GM04504 (cell line): ENCODE results near the gene TIPARP.
"Not testable (repeated sequence)": the region's sequence is repeated elsewhere in the genome, so short reads cannot be mapped to it uniquely, and the experiment has no call there.

Experiments used
- DNase-seq: peaks from one replicate; pipeline ENCODE4 v3.0.0-alpha.2; 2012; ENCODE audit warnings: low read depth

Gene TIPARP

DNA sequence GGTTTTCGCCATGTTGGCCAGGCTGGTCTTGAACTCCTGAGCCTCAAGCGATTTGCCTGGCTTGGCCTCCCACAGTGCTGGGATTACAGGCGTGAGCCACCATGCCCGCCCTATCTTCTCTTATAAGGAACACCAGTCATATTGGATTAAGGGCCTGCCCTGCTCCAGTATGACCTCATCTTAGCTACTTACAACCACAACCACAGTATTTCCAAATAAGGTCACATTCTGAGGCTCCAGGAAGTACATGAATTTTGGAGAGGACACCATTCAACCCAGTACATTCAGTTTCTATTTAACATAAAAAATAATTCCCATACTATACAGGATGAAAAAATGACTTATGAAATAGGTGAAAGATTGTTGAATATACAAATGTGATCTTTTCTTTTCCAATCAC, 37.6 kb downstream of the TIPARP start:
- DNase-seq, result not testable (repeated sequence)

DNA sequence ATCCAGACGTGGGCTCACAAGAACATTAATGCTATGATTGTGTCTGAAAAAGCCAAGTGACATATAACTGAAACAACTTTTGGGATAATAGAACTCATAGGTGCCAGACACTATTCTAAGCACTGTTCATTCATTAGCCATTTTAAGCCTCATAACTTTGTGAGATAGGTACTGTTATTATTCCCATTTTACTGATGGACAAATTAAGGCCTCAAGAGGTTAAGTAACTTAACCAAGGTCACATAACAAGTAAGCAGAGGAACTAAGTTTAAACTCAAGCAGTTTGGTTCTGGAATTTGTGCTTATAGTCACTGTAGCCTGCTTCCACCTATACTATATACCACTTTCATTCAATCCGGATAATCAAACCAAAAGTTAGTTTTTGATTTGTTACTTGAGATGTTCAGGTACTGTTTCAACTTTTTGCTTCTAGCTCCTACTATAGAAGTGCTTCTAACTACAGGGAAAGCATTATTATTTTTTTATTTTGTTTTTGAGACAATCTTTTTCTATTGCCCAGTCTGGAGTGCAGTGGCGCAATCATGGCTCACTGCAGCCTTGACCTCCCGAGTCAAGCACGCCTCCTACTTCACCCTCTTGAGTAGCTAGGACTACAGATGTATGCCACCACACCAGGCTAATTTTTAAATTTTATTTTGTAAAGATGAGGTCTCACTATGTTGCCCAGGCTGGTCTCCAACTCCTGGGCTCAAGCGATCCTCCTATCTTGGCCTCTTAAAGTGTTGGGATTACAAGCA, 41.9 kb downstream of the TIPARP start:
- DNase-seq, result no peak

DNA sequence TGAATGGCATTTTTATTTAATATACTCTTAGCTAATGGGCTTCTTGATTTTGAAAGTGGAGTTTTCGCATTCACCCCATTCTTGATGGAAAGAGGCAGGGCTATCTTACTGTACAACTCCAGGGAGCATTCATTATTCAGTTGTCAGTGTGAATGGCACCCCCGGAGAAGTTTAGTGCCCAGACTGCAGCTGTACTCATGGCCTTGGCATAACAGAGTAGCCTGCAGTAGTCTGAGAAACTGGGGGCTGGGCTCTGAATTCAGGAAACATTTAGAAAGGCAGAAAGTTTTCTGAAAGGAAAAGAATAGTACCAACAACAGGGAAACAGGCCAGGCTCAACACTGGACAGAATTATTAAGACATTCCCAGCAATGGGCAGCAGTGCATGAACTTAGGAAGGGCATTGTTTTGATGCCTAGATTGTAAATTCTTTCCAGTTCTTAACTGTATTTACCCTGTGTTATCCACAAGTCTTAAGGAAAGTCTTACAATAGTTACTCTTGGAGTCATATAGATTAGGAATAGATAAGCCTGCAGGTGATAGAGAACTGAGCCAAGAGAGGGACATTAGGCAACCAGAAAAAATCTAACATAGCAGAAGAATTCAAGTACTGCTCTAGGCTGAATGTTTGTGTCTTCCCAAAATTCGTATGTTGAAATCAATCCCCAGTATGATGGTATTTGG, 44.4 kb downstream of the TIPARP start:
- no peak for DNase-seq

DNA sequence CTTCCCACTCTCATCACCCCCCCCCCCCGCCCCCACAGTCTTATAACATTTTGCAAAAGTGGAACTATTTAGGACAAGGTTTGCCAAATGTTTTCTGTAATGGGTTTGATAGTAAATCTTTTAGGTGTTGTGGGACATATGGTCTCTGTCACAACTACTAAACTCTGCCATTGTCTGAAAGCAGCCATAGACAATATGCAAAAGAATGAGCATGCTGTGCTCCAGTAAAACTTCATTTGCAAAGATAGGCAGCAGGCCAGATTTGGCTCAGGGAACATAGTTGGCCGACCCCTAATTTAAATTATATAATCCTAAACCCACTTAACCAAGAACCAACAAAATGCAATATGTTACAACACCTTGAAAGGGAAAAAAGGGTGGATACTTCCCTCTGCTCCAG, 46.4 kb downstream of the TIPARP start:
- DNase-seq, result no peak

DNA sequence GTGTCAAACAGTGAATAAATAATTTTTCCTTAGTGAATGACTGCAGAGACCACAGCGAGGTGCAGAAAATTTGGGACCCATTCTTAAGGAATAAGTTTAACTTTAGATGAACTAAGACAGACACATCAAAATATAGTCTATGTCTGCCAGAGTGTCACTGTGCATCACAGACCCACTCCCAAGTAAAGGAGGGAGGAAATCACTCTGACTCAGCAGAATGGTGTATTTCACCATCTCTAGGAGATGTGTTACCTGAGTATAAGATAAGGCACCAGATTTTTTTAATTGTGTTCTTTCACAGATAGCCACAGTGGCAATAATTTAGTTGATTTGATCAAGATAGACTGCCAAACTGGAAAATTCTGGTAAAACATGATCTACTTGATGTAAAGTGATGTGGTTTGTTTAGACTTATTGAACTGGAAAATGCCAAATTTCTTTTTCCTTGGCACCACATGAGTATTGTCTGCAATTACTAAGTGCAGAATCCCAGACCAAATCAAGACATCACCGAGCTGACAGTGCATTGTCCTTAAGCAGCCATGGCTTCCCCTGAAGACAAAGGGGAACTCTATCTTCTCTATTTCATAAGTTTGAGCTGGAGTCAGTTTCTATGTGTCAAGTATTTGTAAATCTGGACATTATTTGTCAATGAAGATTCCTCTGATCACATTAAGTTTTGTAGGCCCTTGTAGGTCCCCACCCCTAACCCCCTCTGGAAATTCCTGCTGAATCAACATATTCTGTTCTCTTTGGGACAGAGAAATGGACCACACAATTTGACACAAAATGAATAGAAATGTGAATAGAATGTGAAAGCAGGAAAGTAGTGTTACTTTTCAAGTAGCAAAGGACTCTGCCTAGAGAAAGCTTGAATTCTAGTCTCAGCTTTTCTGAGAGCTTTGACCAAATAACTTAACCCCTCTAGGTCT, 47.6 kb downstream of the TIPARP start:
- no peak for DNase-seq

DNA sequence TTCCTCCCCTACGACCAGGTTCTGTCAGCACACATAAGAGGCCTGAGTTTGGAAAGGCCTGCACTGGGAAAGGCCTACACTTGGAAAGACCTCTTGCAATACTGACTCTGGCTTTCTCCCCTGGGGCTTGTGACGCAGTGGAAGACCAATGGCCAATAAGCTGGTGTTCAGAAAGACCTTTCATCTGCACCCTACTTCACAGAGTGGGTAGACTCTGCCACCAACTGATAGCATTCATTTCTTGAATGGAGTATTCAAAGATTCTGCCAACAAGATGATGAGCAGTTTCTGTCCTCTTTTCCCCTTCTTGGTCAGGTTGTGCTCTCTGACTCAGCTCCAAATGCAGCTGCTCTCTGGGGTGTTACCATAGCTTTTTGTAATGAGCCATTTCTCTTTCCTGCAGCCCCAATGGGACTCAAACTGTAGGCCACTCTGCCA, 48.8 kb downstream of the TIPARP start:
- no peak for DNase-seq

DNA sequence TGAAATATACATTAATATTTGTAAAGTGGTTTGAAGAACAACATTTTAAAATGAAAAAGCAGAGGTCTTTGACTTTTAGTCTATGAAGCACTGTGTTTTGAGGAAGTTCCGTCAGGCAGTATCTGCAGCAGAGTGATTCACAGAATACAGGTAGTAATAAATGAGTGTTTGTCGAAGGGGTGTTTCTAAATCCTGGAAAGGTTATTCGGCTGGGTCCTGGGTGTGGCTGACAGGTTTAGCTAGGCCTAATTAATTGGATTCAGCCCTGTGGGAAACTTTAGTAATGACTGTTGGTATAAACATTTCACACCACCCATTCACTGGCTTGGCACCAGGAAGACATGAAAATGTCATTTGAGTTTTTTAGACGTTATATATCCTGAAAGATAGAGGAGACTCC, 51.3 kb downstream of the TIPARP start:
- DNase-seq, result no peak

DNA sequence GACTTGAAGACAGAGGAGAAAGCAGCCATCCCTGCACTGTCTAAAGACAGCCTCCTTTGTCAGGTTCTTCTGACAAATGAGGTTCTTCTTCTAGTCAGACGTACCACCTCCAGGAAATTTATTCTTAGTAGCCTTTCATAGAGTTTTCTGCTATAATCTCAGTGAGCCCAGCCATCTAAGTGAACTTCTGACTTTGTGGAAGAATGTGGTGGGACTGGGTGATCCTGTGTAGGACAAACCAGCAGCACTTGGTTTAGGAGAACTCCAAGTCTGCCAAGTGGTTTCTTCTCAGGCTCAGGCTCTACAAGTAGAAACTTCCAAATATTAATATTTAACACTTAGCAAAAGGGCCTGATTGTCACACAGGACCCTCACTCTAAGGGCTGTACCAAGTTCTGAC, 52.1 kb downstream of the TIPARP start:
- DNase-seq, result no peak

DNA sequence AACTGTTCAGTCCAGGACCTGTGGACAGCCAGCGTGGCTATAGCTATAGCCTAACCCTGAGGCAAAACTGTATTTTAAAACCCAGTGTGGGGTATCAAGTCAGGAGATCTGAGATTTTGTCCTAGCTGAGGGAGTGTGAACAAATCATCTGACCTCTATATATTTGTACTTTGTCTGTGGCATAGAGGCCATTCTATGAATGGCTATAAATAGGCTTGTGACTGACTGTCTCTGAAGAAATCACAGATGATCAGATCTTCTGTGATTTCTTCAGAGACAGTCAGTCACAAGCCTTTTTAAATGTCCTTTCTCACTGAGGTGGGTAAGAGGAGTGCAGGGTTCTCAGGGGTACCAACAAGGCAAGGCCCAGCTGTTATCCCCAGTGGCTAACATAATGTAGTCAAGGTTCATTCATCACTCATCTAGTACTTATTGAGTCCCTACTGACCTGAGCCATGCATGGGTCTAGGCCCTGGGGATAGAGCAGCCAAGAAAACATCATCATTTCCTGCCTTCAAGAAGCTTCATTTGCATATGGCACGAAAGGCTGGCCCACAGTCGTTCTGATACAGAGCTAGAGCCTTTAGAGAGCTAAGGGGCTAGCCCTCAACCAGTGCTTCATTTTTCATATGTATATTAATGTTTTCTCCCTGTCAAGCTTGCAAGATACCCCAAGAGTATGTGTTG, 53.3 kb downstream of the TIPARP start:
- no peak for DNase-seq

DNA sequence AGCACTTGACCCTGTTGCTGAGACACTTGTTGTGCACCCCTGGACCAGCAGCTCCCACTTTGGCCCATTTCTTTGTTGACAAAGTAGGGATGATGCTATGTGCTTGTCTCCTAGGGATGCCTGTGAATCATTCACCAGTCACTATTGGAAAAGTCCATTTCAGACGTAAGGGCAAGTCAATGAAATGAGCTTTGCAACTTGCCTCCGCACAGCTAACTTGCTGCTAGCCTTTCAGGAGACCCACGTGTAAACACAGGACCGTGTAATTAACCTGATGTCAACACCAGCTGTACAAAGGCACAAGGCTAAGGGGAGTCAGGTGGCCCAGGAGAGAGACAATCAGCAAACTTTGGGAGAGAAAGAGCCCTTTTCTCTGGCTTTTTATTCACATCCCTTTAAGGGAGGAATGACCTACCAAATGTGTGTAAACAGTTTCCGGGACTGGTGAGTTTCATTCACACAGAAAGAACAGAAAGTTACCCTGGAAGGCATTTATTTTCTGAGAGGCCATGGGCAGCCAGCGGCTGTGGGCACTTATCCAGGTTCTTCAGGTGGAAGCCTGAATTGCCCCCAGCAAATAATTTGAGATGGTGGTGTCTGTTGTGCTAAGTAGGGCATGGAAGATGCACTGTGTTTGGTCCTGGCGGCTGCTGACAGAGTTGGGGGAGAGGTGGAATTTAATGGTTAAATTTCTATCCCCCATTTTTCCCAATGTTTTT, 54.0 kb downstream of the TIPARP start:
- DNase-seq, result no peak

DNA sequence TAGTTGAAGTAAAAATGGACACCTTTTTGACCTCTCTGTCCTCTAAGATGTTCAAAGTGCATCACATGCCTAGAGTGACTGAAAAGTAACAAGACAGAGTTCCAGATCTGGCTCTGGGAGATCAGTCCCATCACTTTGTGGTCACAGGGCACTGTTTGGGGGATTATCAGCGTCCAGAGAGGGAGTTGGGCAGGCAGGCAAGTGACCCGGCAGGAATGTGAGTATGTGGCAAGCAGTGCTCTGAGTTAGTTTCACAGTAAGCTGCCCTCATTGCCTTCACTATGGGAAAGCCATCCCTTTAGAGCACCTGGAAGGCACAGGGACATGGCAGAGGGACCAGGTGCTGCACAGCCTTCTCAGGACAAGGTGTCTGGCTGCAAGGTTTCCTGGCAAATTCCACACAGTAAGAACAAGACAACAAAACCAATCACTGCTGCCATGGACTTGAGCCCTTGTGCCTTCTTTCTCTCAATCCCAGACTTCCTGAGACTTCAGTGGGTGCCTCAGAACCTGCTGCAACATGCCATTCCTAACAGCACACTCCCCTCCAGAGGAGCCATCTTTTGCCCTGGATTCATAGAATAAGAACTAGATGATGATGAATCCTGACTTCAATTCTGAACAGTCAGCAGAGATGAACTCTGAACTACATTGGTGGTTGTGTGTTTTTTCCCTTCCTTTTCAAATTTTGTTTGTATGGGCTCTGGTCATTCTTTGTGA, 55.2 kb downstream of the TIPARP start:
- DNase-seq, result no peak

DNA sequence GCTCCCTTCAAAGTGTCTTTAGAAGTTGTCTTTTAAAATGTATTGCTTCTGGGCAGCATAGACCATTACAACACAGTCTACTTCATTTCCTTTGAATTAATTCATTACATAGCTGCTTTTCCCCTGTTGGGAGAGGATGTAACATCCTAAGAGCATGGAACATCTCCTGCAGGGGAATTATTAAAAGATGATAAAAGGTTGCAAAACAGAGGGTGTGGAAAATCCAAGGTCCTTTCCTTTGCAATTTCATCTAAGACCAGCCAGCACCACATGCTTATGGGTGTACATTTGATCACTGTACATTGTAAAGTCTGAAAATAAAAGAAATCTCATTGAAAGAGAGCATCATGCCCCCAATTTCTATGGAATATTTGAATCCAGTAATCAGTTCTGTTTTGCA, 57.4 kb downstream of the TIPARP start:
- DNase-seq, result no peak

DNA sequence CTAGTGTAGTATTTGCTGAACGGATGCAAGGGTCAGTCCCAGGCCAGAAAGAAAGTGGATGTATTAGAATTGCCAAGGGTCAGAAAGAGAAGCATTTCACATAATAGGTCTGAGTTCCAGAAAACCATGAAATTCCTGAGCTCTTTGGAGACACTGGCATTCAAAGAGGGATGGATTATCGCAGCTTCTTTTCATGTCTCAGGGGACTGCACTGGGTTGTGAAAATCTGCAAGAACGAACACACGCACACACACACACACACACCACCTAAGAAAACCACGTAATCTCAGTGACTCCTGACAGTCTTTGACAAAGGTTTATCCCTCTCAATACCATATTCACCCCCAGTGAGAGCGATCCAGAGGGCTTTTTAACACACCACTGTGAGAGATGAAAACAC, 57.9 kb downstream of the TIPARP start:
- DNase-seq, result no peak

DNA sequence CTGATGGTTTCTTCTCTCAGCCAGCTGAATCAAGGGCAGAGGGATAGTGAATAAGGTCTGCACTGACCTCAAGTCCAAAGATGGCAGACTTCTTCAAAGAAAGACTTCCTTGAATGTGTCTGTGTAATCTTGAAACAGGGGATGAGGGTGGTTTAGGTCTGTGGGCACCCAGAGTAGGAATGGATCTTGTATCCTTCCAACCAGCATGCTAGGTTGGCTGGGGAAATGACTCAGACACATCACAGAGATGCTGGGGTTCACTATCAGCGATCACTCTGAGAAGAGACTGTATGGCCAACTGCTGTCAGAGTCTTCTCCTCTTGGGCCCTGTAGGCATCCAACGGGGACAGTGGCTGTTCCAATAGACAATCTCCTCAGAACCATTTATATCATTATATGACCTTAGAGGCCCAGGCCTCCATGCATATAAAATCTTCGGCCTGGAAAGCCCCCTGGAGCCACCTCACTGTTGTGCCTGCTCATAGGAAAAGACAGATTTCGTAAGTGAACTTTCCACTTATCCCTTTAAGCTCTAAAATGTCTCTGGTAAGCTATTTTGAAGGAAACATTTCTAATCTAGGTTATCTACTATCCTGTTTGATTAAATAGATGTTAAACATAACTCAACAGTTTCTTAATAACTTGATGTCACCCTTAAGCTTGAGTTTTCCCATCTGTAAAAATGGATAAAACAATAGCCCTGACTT, 58.5 kb downstream of the TIPARP start:
- DNase-seq, result no peak

DNA sequence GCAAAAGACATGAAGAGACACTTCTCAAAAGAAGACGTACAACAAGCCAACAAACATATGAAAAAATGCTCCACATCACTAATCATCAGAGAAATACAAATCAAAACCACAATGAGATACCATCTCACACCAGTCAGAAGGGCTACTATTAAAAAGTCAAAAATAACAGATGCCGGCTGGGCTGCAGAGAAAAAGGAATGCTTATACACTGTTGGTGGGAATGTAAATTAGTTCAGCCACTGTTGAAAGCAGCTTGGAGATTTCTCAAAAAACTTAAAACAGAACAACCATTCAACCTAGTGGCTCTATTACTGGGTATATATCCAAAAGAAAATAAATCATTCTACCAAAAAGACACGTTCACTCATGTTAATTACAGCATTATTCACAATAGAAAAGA, 60.3 kb downstream of the TIPARP start:
- DNase-seq, result peak; percentile 48

DNA sequence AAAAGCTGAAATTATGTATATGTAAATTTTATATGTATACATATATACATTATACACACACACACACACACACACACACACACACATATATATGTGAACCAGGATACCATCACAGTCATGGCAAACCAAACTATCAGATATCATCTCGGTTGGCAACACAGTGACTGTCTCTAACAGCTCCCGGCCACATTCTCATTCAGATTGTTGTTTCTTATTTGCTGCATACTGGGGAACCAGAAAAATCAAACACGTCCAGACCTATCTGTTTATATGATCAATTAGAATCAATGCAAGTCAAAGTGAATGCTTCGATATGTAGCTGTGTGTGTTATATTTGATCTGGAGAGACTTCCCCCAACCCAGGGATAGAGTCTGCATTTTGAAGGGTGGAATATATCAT, 61.1 kb downstream of the TIPARP start:
- no peak for DNase-seq

DNA sequence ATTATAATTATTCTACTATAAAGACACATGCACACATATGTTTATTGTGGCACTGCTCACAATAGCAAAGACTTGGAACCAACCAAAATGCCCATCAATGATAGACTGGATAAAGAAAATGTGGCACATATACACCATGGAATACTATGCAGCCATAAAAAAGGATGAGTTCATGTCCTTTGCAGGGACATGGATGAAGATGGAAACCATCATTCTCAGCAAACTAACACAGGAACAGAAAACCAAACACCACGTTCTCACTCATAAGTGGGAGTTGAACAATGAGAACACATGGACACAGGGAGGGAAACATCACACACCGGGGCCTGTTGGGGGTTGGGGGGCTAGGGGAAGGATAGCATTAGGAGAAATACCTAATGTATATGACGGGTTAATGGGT, 62.7 kb downstream of the TIPARP start:
- not testable (repeated sequence) for DNase-seq

DNA sequence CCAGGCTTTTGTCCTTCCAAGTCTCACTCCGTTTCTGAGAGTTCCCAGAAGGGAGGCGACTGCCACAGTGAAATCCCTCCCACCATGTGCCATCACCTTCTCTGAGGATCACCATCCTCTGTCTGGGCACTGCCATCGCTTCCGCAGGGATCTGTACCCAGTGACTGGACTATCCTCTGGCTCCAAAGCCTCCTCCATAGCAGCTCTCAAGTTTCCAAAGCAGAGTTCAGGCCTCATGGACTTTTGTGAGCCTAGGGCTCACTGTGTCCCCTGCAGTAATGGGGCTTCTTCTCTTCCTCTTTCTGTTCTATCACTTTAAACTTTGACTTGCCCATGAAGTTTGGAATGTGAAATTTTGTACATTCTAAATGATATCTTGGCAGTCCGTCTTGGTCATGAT, 63.9 kb downstream of the TIPARP start:
- no peak for DNase-seq

DNA sequence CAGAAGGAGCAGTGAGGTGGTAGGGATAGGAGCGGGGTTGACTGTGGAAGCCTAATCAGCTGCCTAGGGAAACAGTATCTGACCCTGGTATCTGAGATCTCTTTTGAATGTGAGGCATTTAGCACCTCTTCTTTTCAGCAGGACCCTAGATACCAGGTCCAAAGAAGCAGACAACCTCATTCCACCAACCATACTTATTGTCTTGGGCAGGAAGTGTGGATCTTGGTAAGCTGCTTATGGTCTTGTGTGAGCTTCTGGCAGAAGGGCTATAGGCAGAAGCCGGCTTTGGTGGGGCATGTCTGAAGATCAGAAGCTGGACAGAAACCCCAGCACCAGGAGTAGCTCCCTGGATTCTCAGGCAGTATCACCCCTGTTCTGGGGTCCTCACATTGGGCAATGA, 65.6 kb downstream of the TIPARP start:
- DNase-seq, result no peak

DNA sequence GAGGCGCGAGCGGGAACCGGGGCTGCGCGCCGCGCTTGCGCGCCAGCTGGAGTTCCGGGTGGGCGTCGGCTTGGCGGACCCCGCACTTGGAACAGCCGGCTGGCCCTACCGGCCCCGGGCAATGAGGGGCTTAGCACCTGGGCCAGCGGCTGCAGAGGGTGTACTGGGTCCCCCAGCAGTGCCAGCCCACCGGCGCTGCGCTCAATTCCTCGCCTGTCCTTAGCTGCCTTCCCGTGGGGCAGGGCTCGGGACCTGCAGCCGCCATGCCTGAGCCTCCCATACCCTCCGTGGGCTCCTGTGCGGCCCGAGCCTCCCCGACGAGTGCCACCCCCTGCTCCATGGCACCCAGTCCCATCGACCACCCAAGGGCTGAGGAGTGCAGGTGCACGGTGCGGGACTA, 66.2 kb downstream of the TIPARP start:
- DNase-seq, result not testable (repeated sequence)
